K562 (cell line): Measurements from ENCODE around the gene ACSF2. TPM values are rescaled to one million over a fixed set of nuclear protein-coding genes. Genes with fewer than 3 reads are reported as not detected.

ENCODE experiments used
- BHLHE40 ChIP-seq: IDR thresholded peaks from 2 replicates; pipeline ENCODE4 v1.6.1; 2011; ENCODE audit warnings: low read length, improper control_type of control experiment
- DIDO1 ChIP-seq: fragments of 450-650 bp; IDR thresholded peaks from 2 replicates; pipeline ENCODE4 v1.6.1; 2016; ENCODE audit warnings: low read depth, missing biosample characterization, missing genetic modification characterization
- E2F6 ChIP-seq, 2 experiments: IDR thresholded peaks; 2 replicates each; pipeline ENCODE4 v1.6.1; 2011; ENCODE audit warnings: borderline replicate concordance in 1 of 2, control low read depth in 1 of 2, low read depth in 1 of 2, low read length in 1 of 2, mild to moderate bottlenecking in 1 of 2, mixed read lengths in 1 of 2, moderate library complexity in 1 of 2; ENCODE audit not compliant: insufficient read depth in 1 of 2, insufficient read length in 1 of 2, poor library complexity in 1 of 2, severe bottlenecking in 1 of 2; ENCODE audit errors: extremely low read depth in 1 of 2
- ELK3 ChIP-seq: fragments of 450-650 bp; formaldehyde crosslinking; IDR thresholded peaks from 2 replicates; pipeline ENCODE4 v1.4.0; 2020; ENCODE audit warnings: mild to moderate bottlenecking
- FOXP4 ChIP-seq: sonication (generic); formaldehyde crosslinking; IDR thresholded peaks from 2 replicates; pipeline ENCODE4 v1.8.0; 2022; ENCODE audit warnings: mild to moderate bottlenecking, missing genetic modification reagents, borderline replicate concordance
- HDAC1 ChIP-seq, 2 experiments: fragments of 450-650 bp; IDR thresholded peaks; 2 replicates each; pipeline ENCODE4 v1.6.1; 2016 to 2017; ENCODE audit warnings: inconsistent platforms in 1 of 2, mild to moderate bottlenecking in 1 of 2, moderate library complexity in 1 of 2
- HDAC6 ChIP-seq: IDR thresholded peaks from 2 replicates; pipeline ENCODE4 v1.6.1; 2012; ENCODE audit warnings: low read depth, mild to moderate bottlenecking, control low read depth, inconsistent platforms, low read length, moderate library complexity
- HNRNPLL ChIP-seq: fragments of 200-400 bp; formaldehyde crosslinking; IDR thresholded peaks from 2 replicates; pipeline ENCODE4 v1.6.1; 2017; ENCODE audit warnings: low read length, low read depth, mild to moderate bottlenecking; ENCODE audit not compliant: poor library complexity, severe bottlenecking
- JUND ChIP-seq, 2 experiments: IDR thresholded peaks; 2 replicates in 1 of 2; 3 replicates in 1 of 2; pipeline ENCODE4 v1.6.1; 2011; ENCODE audit warnings: borderline replicate concordance in 2 of 2, low read depth in 2 of 2, low read length in 2 of 2, improper control_type of control experiment in 1 of 2, missing biosample characterization in 1 of 2, missing genetic modification characterization in 1 of 2, missing genetic modification reagents in 1 of 2
- KAT7 ChIP-seq: sonication (generic); formaldehyde crosslinking; IDR thresholded peaks from 2 replicates; pipeline ENCODE4 v1.8.0; 2022; ENCODE audit warnings: missing genetic modification reagents, mild to moderate bottlenecking, borderline replicate concordance
- MAX ChIP-seq: sonication (generic); formaldehyde crosslinking; IDR thresholded peaks from 2 replicates; pipeline ENCODE4 v1.9.0; 2022; ENCODE audit warnings: mild to moderate bottlenecking, missing genetic modification reagents
- MITF ChIP-seq: IDR thresholded peaks from 2 replicates; pipeline ENCODE4 v1.6.1; 2014; ENCODE audit warnings: antibody characterized with exemption
- NEUROD1 ChIP-seq: fragments of 150-350 bp; IDR thresholded peaks from 2 replicates; pipeline ENCODE4 v1.6.1; 2014; ENCODE audit warnings: borderline replicate concordance, low read length, low read depth; ENCODE audit not compliant: partially characterized antibody
- PCBP1 ChIP-seq: fragments of 200-400 bp; formaldehyde crosslinking; IDR thresholded peaks from 2 replicates; pipeline ENCODE4 v1.6.1; 2018; ENCODE audit warnings: mild to moderate bottlenecking, low read depth, low read length; ENCODE audit not compliant: poor library complexity, severe bottlenecking
- RNF219 ChIP-seq: fragments of 250-450 bp; sonication (Bioruptor Pico); IDR thresholded peaks from 2 replicates; pipeline ENCODE4 v1.5.0; 2022; ENCODE audit warnings: mild to moderate bottlenecking
- SIN3A ChIP-seq, 2 experiments: fragments of 150-350 bp in 1 of 2; IDR thresholded peaks; 2 replicates each; pipeline ENCODE4 v1.6.1; 2011 to 2016; ENCODE audit warnings: borderline replicate concordance in 2 of 2, low read depth in 2 of 2, low read length in 2 of 2, mild to moderate bottlenecking in 2 of 2, moderate library complexity in 2 of 2; ENCODE audit not compliant: control insufficient read depth in 1 of 2
- polyA plus RNA-seq, 8 experiments: library from polyadenylated mRNA; depleted of rRNA in 4 of 8; stranded (reverse) in 5 of 8; unstranded in 3 of 8; fragments of >200 nt; fragmentation: Nextera tagmentation in 2 of 8; fragmentation: Illumina TruSeq in 1 of 8; extraction: Ambion mirVana in 2 of 8; extraction: Trizol in 1 of 8; gene quantifications; 2 replicates each; pipeline versions ENCODE4 v1.2.1 to v1.2.3, GENCODE V29; 2011 to 2014; ENCODE audit warnings: inconsistent platforms in 1 of 8, missing spikeins in 1 of 8
- total RNA-seq, 7 experiments: library from RNA; depleted of rRNA in 6 of 7; stranded (reverse); fragments of >200 nt in 6 of 7; fragmentation: Illumina TruSeq in 2 of 7; extraction: Trizol in 2 of 7; gene quantifications; 2 replicates each; pipeline versions ENCODE4 v1.2.1 to v1.2.3, GENCODE V29; 2011 to 2021; ENCODE audit warnings: low replicate concordance in 1 of 7

ACSF2 gene
- total and polyA plus RNA-seq, 9 of the 15 experiments (the other 6 are each of a cell fraction or from before 2014, with no cell fraction given): 0.89 to 6.1 (median 3.5) TPM

- 0 out of 2 replicates have a peak, but pooled peaks have one; percentile 48 for TF ChIP-seq MITF
- no peak for TF ChIP-seq NEUROD1
- peak in 1 of 2 experiments; percentile 10; a peak in 1 of 4 replicates for TF ChIP-seq HDAC1 (IDR thresholded peaks at IDR 0.05)
- TF ChIP-seq JUND (IDR thresholded peaks at IDR 0.05; ENCODE audit: borderline replicate concordance, low read depth, low read length): peak; percentile 48
- no peak; the same call in 2 of the 3 replicates for TF ChIP-seq JUND (tag; IDR thresholded peaks at IDR 0.05; ENCODE audit: borderline replicate concordance, low read depth, low read length)
- TF ChIP-seq FOXP4 (CRISPR knock-in tag): 0 out of 2 replicates have a peak, but pooled peaks have one; percentile 46
- no peak for TF ChIP-seq HNRNPLL
- peak; percentile 38 for TF ChIP-seq PCBP1
- no peak for TF ChIP-seq DIDO1 (tag)
- TF ChIP-seq ELK3 (CRISPR knock-in tag): no peak
- peak; percentile 22 to 92; a peak in 2 of 4 replicates for TF ChIP-seq SIN3A (IDR thresholded peaks at IDR 0.05; ENCODE audit: borderline replicate concordance in 2 of 2, control insufficient read depth in 1 of 2, low read depth in 2 of 2, low read length in 2 of 2)
- TF ChIP-seq BHLHE40: peak; percentile 98
- TF ChIP-seq E2F6 (IDR thresholded peaks at IDR 0.05; ENCODE audit: borderline replicate concordance in 1 of 2, extremely low read depth in 1 of 2, insufficient read depth in 1 of 2, insufficient read length in 1 of 2, low read depth in 1 of 2, low read length in 1 of 2, poor library complexity in 1 of 2, severe bottlenecking in 1 of 2): peak; percentile 66 to 89
- no peak for TF ChIP-seq HDAC6
- TF ChIP-seq RNF219 (CRISPR knock-in tag): no peak
- 0 out of 2 replicates have a peak, but pooled peaks have one; percentile 48 for TF ChIP-seq KAT7 (CRISPR knock-in tag)
- peak; percentile 90 for TF ChIP-seq MAX (CRISPR knock-in tag)
These were observed 53.6 kb downstream of the ACSF2 start (continued) for GRCh38 chr17:50479522-50480141.
